GM12878 (cell line): ENCODE measurements around the gene TRABD2B.

Source experiments
- CBX3 ChIP-seq: fragments of 200-600 bp; sonication (generic); IDR thresholded peaks from 2 replicates; pipeline ENCODE4 v1.6.1; 2016; ENCODE audit warnings: low read depth, borderline replicate concordance
- FOXM1 ChIP-seq: IDR thresholded peaks from 2 replicates; pipeline ENCODE4 v1.6.1; 2012; ENCODE audit warnings: low read depth, mild to moderate bottlenecking, inconsistent platforms, low read length, moderate library complexity
- RFX5 ChIP-seq: IDR thresholded peaks from 2 replicates; pipeline ENCODE4 v1.6.1; 2011; ENCODE audit warnings: low read depth, low read length, improper control_type of control experiment
- SMAD1 ChIP-seq: fragments of 450-650 bp; IDR thresholded peaks from 2 replicates; pipeline ENCODE4 v1.6.1; 2018; ENCODE audit warnings: mild to moderate bottlenecking, low read depth; ENCODE audit not compliant: partially characterized antibody
- SMARCA5 ChIP-seq: fragments of 450-650 bp; IDR thresholded peaks from 2 replicates; pipeline ENCODE4 v1.6.1; 2017; ENCODE audit warnings: mild to moderate bottlenecking
- ZNF24 ChIP-seq: fragments of 450-650 bp; IDR thresholded peaks from 2 replicates; pipeline ENCODE4 v1.6.1; 2017; ENCODE audit warnings: antibody characterized with exemption, mild to moderate bottlenecking
- TF ChIP-seq, protein P1 (sequence below), 3 experiments: IDR thresholded peaks in 2 of 3; conservative IDR thresholded peaks in 1 of 3; 2 replicates each; pipeline ENCODE4 v1.5.1; 2011; ENCODE audit warnings: low read depth in 3 of 3, low read length in 3 of 3, mild to moderate bottlenecking in 3 of 3, control low read depth in 2 of 3, moderate library complexity in 2 of 3, inconsistent platforms in 1 of 3, mixed read lengths in 1 of 3; ENCODE audit not compliant: control insufficient read depth in 2 of 3, insufficient read depth in 1 of 3; ENCODE audit errors: extremely low read depth in 1 of 3
- TF ChIP-seq, protein P2 (sequence below): fragments of 450-650 bp; IDR thresholded peaks from 2 replicates; pipeline ENCODE4 v1.6.1; 2017; ENCODE audit warnings: borderline replicate concordance
- TF ChIP-seq, protein P3 (sequence below): fragments of 450-650 bp; IDR thresholded peaks from 2 replicates; pipeline ENCODE4 v1.6.1; 2017; ENCODE audit warnings: mild to moderate bottlenecking
- TF ChIP-seq, protein P4 (sequence below): IDR thresholded peaks from 2 replicates; pipeline ENCODE4 v1.6.1; 2011; ENCODE audit warnings: low read depth, mild to moderate bottlenecking, low read length, moderate library complexity, borderline replicate concordance; ENCODE audit errors: extremely low read depth

DNA sequence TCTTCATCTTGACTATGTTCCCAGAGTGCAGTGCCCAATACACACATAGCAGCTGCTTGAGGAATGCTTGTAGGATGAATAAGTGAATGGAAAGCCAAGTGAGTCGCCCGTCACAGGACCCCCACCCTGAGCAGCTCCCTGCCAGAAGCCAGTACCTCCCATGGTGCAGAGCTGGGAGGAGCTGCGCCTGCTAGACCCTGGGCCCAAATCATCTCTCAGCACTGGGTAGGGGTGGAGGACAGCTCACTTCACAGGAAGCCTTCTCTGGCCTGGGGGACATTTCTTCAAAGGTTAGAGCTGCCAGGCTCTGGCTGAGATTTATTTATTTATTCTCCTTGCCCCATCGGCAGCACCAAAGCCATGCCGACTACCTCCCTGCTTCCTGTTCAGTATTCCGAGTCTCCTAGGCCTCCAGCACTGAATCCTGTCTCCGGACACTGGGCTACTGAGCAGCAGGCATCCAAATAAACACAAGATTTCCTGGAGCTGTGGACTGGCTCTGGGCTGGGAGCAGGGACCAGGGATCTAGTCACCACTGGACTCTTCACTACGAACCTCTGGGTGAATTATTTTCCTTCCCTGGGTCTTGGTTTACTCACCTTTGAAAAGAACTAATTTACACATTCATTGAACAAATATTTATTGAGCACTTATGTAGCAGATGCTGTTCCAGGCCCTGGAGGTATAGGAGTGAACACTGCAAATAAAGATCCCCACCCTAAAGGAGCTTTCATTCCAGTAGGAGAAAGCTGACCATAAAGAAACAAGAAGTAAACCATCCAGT is 187.7 kb downstream of the TRABD2B start:
- TF ChIP-seq, protein P1, sequence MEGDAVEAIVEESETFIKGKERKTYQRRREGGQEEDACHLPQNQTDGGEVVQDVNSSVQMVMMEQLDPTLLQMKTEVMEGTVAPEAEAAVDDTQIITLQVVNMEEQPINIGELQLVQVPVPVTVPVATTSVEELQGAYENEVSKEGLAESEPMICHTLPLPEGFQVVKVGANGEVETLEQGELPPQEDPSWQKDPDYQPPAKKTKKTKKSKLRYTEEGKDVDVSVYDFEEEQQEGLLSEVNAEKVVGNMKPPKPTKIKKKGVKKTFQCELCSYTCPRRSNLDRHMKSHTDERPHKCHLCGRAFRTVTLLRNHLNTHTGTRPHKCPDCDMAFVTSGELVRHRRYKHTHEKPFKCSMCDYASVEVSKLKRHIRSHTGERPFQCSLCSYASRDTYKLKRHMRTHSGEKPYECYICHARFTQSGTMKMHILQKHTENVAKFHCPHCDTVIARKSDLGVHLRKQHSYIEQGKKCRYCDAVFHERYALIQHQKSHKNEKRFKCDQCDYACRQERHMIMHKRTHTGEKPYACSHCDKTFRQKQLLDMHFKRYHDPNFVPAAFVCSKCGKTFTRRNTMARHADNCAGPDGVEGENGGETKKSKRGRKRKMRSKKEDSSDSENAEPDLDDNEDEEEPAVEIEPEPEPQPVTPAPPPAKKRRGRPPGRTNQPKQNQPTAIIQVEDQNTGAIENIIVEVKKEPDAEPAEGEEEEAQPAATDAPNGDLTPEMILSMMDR (IDR thresholded peaks at IDR 0.05 in 2 of 3, conservative IDR thresholded peaks at IDR 0.05 in 1 of 3; ENCODE audit: control insufficient read depth in 2 of 3, extremely low read depth in 1 of 3, insufficient read depth in 1 of 3, low read depth in 3 of 3, low read length in 3 of 3) = no peak
- TF ChIP-seq FOXM1 (no peak), SMAD1 (no peak), SMARCA5 (no peak), RFX5 (no peak), CBX3 (no peak), ZNF24 (no peak)
- TF ChIP-seq, protein P2, sequence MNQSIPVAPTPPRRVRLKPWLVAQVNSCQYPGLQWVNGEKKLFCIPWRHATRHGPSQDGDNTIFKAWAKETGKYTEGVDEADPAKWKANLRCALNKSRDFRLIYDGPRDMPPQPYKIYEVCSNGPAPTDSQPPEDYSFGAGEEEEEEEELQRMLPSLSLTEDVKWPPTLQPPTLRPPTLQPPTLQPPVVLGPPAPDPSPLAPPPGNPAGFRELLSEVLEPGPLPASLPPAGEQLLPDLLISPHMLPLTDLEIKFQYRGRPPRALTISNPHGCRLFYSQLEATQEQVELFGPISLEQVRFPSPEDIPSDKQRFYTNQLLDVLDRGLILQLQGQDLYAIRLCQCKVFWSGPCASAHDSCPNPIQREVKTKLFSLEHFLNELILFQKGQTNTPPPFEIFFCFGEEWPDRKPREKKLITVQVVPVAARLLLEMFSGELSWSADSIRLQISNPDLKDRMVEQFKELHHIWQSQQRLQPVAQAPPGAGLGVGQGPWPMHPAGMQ = no peak
- TF ChIP-seq, protein P3, sequence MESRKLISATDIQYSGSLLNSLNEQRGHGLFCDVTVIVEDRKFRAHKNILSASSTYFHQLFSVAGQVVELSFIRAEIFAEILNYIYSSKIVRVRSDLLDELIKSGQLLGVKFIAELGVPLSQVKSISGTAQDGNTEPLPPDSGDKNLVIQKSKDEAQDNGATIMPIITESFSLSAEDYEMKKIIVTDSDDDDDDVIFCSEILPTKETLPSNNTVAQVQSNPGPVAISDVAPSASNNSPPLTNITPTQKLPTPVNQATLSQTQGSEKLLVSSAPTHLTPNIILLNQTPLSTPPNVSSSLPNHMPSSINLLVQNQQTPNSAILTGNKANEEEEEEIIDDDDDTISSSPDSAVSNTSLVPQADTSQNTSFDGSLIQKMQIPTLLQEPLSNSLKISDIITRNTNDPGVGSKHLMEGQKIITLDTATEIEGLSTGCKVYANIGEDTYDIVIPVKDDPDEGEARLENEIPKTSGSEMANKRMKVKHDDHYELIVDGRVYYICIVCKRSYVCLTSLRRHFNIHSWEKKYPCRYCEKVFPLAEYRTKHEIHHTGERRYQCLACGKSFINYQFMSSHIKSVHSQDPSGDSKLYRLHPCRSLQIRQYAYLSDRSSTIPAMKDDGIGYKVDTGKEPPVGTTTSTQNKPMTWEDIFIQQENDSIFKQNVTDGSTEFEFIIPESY = no peak
- TF ChIP-seq, protein P4, sequence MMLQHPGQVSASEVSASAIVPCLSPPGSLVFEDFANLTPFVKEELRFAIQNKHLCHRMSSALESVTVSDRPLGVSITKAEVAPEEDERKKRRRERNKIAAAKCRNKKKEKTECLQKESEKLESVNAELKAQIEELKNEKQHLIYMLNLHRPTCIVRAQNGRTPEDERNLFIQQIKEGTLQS = no peak
